ENCODE results near the gene DUS4L. TPM values are rescaled to one million over a fixed set of nuclear protein-coding genes. Genes with fewer than 3 reads are reported as not detected.

The DUS4L gene
- total RNA-seq, 1 experiment from 2014 or later, result 13.1 TPM

DNA sequence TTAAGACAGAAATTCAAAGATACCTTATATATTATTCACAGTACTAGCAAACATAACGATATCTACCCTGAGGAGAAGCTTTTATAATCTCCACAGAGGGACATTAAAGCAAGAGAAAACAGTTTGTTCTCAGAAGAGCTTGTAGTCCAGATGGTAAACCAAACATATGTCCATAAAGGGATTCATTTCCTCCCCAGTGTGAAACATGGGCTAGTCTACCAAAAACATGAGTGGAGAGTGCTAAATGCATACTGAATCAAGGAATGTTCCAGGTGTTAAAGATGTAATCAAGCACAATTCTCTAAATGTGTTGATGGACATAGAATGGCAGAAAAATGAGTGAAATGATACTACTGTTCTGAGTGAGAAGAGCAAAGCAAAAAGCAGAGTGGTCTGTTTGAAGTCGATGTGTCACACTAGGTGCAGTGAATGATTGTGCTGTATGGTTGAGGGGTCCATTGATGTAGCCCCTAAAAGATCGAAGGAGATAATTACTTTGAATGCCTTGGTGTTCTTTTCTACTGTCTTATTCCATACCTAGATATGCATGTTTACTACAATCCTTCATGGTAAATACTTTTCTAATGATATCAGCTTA lies 41.5 kb downstream of the DUS4L start:
- DNase-seq (ENCODE audit: low read depth), result no peak
- in situ Hi-C loops (cut with HindIII; ENCODE audit: low pct_unique_long_range_greater_than_20kb, low sequenced_read_pairs), result no loop called here

GRCh38 chr7:107606303-107606702 lies 42.5 kb downstream of the DUS4L start:
- DNase-seq (ENCODE audit: low read depth), result no peak
- in situ Hi-C loops (cut with HindIII; ENCODE audit: low pct_unique_long_range_greater_than_20kb, low sequenced_read_pairs), result no loop called here

- in situ Hi-C loops (cut with HindIII; ENCODE audit: low pct_unique_long_range_greater_than_20kb, low sequenced_read_pairs), result no loop called here
- DNase-seq (ENCODE audit: low read depth), result peak; percentile 25
These were observed 46.1 kb downstream of the DUS4L start for GRCh38 chr7:107609811-107610261.

GRCh38 chr7:107610323-107610722 lies 46.6 kb downstream of the DUS4L start:
- DNase-seq (ENCODE audit: low read depth), result no peak
- in situ Hi-C loops (cut with HindIII; ENCODE audit: low pct_unique_long_range_greater_than_20kb, low sequenced_read_pairs), result no loop called here

DNA sequence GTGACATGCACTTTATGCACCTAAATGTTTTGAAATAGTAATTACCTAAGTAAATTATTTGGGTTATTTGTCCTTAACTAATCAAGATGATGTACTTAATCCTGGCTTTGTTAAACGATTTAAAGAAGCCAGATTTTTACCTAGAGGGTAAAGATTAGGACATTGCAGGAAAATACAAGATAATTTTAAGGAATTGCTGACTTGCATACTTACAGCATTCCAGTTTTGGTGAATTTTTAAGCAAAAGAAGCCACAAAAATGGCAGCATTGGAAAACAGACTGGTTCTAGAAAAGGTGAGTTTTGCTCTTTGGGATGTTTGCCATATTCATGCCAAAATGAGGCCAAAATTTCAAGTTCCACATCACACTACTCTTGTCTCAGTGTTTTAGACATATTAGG lies 49.7 kb downstream of the DUS4L start:
- DNase-seq (ENCODE audit: low read depth), result no peak
- in situ Hi-C loops (cut with HindIII; ENCODE audit: low pct_unique_long_range_greater_than_20kb, low sequenced_read_pairs), result no loop called here

DNA sequence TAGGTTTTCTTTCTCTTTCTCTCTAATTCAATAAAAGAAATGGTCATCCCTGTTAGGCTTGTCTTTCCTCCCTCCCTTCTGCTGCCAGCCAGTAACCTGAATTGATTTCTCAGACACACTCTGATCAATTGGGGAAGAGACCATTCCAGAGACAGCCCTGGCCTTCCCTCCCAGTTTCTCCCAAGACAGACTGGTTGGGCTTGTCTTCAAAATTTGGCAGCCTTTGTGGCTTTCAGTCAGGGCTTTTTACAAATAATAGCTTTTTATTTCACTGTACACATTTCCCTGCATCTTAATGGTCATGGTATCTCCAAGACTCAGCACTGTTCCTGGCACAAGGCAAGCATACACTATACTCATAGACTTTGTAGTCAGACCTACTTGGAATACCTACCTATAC lies 50.2 kb downstream of the DUS4L start:
- in situ Hi-C loops (cut with HindIII; ENCODE audit: low pct_unique_long_range_greater_than_20kb, low sequenced_read_pairs), result no loop called here
- no peak for DNase-seq (ENCODE audit: low read depth)

DNA sequence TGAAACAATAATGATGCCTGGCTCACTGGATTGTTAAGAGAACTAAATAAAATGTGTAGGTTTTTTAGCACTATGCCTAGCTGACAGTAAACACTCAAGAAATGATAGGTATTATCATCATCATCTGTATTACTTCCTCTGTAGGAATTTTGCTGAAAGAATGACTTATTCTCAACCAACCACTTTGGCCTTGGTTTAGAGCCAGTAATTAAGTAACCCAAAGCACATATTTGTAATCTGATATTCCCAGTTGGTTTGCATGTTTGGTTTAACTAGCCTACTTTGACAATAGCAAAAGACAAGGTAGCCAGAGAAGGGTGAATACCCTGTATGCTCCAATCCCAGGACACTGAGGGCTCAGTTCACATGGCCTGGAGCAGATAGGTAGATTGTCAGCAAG lies 50.7 kb downstream of the DUS4L start:
- DNase-seq (ENCODE audit: low read depth), result no peak

GRCh38 chr7:107615910-107616680 lies 52.3 kb downstream of the DUS4L start:
- in situ Hi-C loops (cut with HindIII; ENCODE audit: low pct_unique_long_range_greater_than_20kb, low sequenced_read_pairs), result no loop called here
- DNase-seq (ENCODE audit: low read depth), result no peak

More for the DNA sequence above, 50.7 kb downstream of the DUS4L start:
- in situ Hi-C loops (cut with HindIII; ENCODE audit: low pct_unique_long_range_greater_than_20kb, low sequenced_read_pairs), result no loop called here

DNA sequence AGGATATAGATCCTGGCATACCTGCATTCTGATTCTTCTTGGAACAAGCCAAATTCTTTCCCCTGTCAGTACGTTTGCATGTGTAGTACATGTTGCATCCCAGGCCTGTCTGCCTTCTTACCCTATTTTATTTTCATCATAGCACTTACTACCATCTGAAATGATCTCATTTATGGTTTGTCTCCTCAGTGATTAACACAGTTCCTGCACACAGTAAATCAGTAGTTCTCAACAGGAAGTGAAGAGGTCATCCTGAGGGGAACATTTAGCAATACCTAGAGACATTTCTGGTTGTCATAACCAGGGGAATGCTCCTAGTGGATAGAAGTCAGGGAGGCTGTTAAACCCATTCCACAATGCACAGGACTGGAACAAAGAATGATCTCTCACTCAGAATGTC lies 58.7 kb downstream of the DUS4L start:
- DNase-seq (ENCODE audit: low read depth), result peak; percentile 8

DNA sequence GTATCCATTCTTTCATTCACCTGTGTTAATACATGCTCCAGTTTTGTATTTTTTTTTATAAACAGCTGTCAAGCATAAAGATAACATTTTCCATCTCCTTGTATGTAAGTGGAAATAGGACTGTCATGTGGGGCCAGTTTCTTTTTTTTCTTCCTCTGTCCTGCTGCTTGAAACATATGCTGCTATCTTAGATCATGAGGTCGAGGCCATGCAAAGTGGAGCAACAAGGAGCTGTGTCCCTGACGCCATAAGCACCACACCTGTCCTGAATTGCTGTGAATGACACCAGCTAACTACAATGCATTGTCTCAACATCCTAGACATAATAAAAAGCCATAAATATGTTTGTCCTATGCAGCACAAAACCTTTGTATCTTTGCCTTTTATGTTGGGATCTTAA lies 59.1 kb downstream of the DUS4L start:
- in situ Hi-C loops (cut with HindIII; ENCODE audit: low pct_unique_long_range_greater_than_20kb, low sequenced_read_pairs), result no loop called here
- DNase-seq (ENCODE audit: low read depth), result no peak

More for the DNA sequence above, 58.7 kb downstream of the DUS4L start:
- in situ Hi-C loops (cut with HindIII; ENCODE audit: low pct_unique_long_range_greater_than_20kb, low sequenced_read_pairs), result no loop called here

DNA sequence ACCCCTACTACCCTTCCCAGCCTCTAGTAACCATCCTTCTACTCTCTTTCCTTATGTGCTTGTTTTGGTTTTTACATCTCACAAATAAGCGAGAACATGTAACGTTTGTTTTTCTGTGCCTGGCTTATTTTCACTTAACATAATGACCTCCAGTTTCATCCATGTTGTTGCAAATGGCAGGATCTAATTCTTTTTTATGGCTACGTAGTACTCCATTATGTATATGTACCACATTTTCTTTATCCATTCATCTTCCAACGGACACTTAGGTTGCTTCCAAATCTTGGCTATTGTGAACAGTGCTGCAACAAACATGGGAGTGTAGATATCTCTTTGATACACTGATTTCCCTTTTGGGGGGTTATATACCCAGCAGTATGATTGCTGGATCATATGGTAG lies 63.2 kb downstream of the DUS4L start:
- in situ Hi-C loops (cut with HindIII; ENCODE audit: low pct_unique_long_range_greater_than_20kb, low sequenced_read_pairs), result no loop called here

More for the DNA sequence above, 63.2 kb downstream of the DUS4L start:
- DNase-seq (ENCODE audit: low read depth), result no peak

Other genes with a start within 250 kb of the DUS4L start
- not detected in 2 replicates for gene GPR22, start 93.9 kb upstream of the DUS4L start, total RNA-seq (2014; rRNA removed; shearing (Covaris generic); ENCODE audit: low replicate concordance)
- 38.5 and 43.3 TPM in 2 replicates for gene COG5, start 51 bp upstream of the DUS4L start, total RNA-seq (2014; rRNA removed; shearing (Covaris generic); ENCODE audit: low replicate concordance)
- 16.7 and 29.8 TPM in 2 replicates for gene BCAP29, start 16.3 kb downstream of the DUS4L start, total RNA-seq (2014; rRNA removed; shearing (Covaris generic); ENCODE audit: low replicate concordance)
- gene SLC26A4, start 96.9 kb downstream of the DUS4L start, total RNA-seq (2014; rRNA removed; shearing (Covaris generic); ENCODE audit: low replicate concordance), result 0.88 TPM in 1 of 2 replicates, not detected in the other
- gene CBLL1, start 180.2 kb downstream of the DUS4L start, total RNA-seq (2014; rRNA removed; shearing (Covaris generic); ENCODE audit: low replicate concordance), result 12.2 and 22.7 TPM in 2 replicates
- gene SLC26A3, start 239.3 kb downstream of the DUS4L start, total RNA-seq (2014; rRNA removed; shearing (Covaris generic); ENCODE audit: low replicate concordance), result not detected in 2 replicates